Panc1 (cell line): ENCODE measurements around the gene SPTBN1. TPM values are rescaled to one million over a fixed set of nuclear protein-coding genes. Genes with fewer than 3 reads are reported as not detected.

ENCODE experiments used
- ATAC-seq: fragments of 200-7000 bp; cut with Tn5 transposase; 2 replicates; pipeline ENCODE4 v1.9.1; 2020; ENCODE audit warnings: mild to moderate bottlenecking, moderate library complexity
- BruUV-seq: library from RNA; stranded (reverse); fragments of 400-500 nt; replicated peaks from 2 replicates; lab custom pipeline; 2021; lab: Mats Ljungman, UMichigan
- CTCF ChIA-PET: fragments of 300-600 bp; sonication (Branson Sonifier 250); formaldehyde crosslinking; loops from one replicate; lab custom pipeline; 2022; ENCODE audit warnings: antibody characterized with exemption; lab: Charles Lee
- POLR2A ChIA-PET: fragments of 300-600 bp; sonication (Branson Sonifier 250); formaldehyde crosslinking; loops from one replicate; lab custom pipeline; 2022; ENCODE audit warnings: antibody characterized with exemption; lab: Charles Lee
- DNase-seq: peaks from one replicate; pipeline ENCODE4 v3.0.0-alpha.2; 2010; ENCODE audit warnings: low read depth, low spot score
- H3K27ac ChIP-seq: 2 replicates; pipeline ENCODE4 v1.5.1; 2011; ENCODE audit warnings: mild to moderate bottlenecking, low read length, inconsistent platforms
- H3K27me3 ChIP-seq: fragments of 200-500 bp; sonication (Bioruptor generic); 2 replicates; pipeline ENCODE4 v1.6.0; 2014; ENCODE audit warnings: low read length, inconsistent platforms; ENCODE audit not compliant: control insufficient read depth, insufficient read depth
- H3K36me3 ChIP-seq: fragments of 200-500 bp; sonication (Bioruptor generic); 2 replicates; pipeline ENCODE4 v1.5.1; 2014; ENCODE audit warnings: inconsistent platforms, mild to moderate bottlenecking, low read length, moderate library complexity; ENCODE audit not compliant: control insufficient read depth, insufficient read depth
- H3K4me1 ChIP-seq: 2 replicates; pipeline ENCODE4 v1.5.1; 2011; ENCODE audit warnings: inconsistent platforms, mild to moderate bottlenecking, low read length, moderate library complexity; ENCODE audit not compliant: control insufficient read depth, insufficient read depth
- H3K4me3 ChIP-seq, 2 experiments: 2 replicates each; pipeline ENCODE4 v1.5.1; 2011 to 2012; ENCODE audit warnings: low read depth in 2 of 2, low read length in 2 of 2, mild to moderate bottlenecking in 2 of 2, inconsistent platforms in 1 of 2, moderate library complexity in 1 of 2
- H3K9me3 ChIP-seq: fragments of 200-500 bp; sonication (Bioruptor generic); 2 replicates; pipeline ENCODE4 v1.5.1; 2014; ENCODE audit warnings: low read depth, mild to moderate bottlenecking, inconsistent platforms, low read length, moderate library complexity; ENCODE audit not compliant: control insufficient read depth, insufficient read depth
- POLR2AphosphoS5 ChIP-seq: IDR thresholded peaks from 2 replicates; pipeline ENCODE4 v1.6.1; 2012; ENCODE audit warnings: mild to moderate bottlenecking, low read depth, low read length, moderate library complexity
- SIN3A ChIP-seq: IDR thresholded peaks from 2 replicates; pipeline ENCODE4 v1.6.1; 2012; ENCODE audit warnings: low read depth, mild to moderate bottlenecking, low read length, moderate library complexity, borderline replicate concordance; ENCODE audit not compliant: insufficient read depth
- TCF7L2 ChIP-seq: IDR thresholded peaks from 2 replicates; pipeline ENCODE4 v1.6.1; 2011; ENCODE audit warnings: mild to moderate bottlenecking, low read depth, low read length, inconsistent platforms
- in situ Hi-C: cut with HindIII; loops from 2 replicates; pipeline ENCODE4 v1.10.0; 2016; ENCODE audit warnings: low sequenced_read_pairs, low pct_unique_long_range_greater_than_20kb
- intact Hi-C: fragments of 100-400 bp; cut with micrococcal nuclease; formaldehyde crosslinking; loops from one replicate; pipeline ENCODE4 v1.10.0; 2022; ENCODE audit not compliant: unreplicated experiment
- total RNA-seq: library from RNA; stranded (reverse); gene quantifications from one replicate; pipeline ENCODE4 v1.2.1, GENCODE V29; 2021; ENCODE audit not compliant: unreplicated experiment
- TF ChIP-seq, protein P1 (sequence below), 2 experiments: IDR thresholded peaks; 2 replicates each; pipeline ENCODE4 v1.6.1; 2011 to 2012; ENCODE audit warnings: low read depth in 2 of 2, control low read depth in 1 of 2, low read length in 1 of 2, mild to moderate bottlenecking in 1 of 2, moderate library complexity in 1 of 2; ENCODE audit not compliant: insufficient read depth in 1 of 2
- TF ChIP-seq, protein P2 (sequence below): fragments of 450-650 bp; IDR thresholded peaks from 2 replicates; pipeline ENCODE4 v1.5.1; 2017; ENCODE audit warnings: mild to moderate bottlenecking

SPTBN1 gene
- total RNA-seq, 1 experiment from 2014 or later = 169 TPM

DNA sequence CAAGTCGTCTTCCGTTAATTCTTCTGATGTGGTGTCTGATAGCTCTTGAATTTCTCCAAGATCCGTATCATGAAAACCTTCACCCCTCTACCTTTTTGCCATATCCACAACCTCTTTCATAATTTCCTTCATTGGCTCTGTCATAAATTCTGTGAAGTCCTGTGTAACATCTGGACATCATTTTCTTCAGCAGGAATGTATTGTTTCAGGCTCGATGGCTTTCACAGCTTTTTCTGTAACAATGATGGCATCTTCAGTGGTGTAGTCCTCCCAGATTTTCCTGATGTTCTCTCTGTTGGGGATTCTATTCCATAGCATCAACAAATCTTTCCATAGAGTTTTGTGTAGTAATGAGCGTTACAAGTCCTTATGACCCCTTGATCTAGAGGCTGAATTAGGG is 153.1 kb downstream of the SPTBN1 start:
- TF ChIP-seq TCF7L2 = no peak
- no peak for ATAC-seq
- intact Hi-C loops = no loop called here
- Histone ChIP-seq H3K27ac (no peak overlapping the region), H3K36me3 (no peaks in the 10 kb centered on the region), H3K4me1 (peaks cover 10% of the 10 kb centered on the region), H3K9me3 (no peaks in the 10 kb centered on the region), H3K4me3 (no peak overlapping the region), H3K27me3 (no peaks in the 10 kb centered on the region)
- in situ Hi-C loops = no loop called here
- ChIA-PET CTCF (no interaction called here), POLR2A (interaction anchor here (0.6 kb wide), 1 partner anchor 85 kb away, joined by 4 read pairs; no protein-coding TSS in a partner anchor)
- BruUV-seq = no TSS peak
- no peak for DNase-seq

DNA sequence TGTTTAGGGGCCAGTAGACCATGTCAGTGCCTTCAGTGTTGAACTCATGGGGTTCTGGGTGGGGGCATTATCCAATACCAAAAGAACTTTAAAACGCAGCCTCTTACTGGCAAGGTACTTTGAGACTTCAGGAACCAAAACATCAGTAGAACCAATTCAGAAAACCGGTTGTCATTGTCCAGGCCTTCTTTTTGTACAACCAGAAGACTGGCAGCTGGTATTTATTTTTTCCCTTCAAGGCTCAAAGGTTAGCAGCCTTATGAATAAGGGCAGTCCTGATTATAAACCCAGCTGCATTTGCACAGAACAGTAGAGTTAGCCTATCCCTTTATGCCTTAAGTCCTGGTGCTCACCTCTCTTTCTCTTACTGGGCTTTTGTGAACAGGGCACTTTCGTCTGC is 153.5 kb downstream of the SPTBN1 start:
- Histone ChIP-seq H3K27me3 (no peaks in the 10 kb centered on the region), H3K36me3 (no peaks in the 10 kb centered on the region), H3K27ac (no peak overlapping the region), H3K4me3 (no peak overlapping the region), H3K4me1 (peaks cover 10% of the 10 kb centered on the region), H3K9me3 (no peaks in the 10 kb centered on the region)
- in situ Hi-C loops (no loop called here), intact Hi-C loops (no loop called here)
- ChIA-PET CTCF (no interaction called here), POLR2A (no interaction called here)
- TF ChIP-seq, protein P1, sequence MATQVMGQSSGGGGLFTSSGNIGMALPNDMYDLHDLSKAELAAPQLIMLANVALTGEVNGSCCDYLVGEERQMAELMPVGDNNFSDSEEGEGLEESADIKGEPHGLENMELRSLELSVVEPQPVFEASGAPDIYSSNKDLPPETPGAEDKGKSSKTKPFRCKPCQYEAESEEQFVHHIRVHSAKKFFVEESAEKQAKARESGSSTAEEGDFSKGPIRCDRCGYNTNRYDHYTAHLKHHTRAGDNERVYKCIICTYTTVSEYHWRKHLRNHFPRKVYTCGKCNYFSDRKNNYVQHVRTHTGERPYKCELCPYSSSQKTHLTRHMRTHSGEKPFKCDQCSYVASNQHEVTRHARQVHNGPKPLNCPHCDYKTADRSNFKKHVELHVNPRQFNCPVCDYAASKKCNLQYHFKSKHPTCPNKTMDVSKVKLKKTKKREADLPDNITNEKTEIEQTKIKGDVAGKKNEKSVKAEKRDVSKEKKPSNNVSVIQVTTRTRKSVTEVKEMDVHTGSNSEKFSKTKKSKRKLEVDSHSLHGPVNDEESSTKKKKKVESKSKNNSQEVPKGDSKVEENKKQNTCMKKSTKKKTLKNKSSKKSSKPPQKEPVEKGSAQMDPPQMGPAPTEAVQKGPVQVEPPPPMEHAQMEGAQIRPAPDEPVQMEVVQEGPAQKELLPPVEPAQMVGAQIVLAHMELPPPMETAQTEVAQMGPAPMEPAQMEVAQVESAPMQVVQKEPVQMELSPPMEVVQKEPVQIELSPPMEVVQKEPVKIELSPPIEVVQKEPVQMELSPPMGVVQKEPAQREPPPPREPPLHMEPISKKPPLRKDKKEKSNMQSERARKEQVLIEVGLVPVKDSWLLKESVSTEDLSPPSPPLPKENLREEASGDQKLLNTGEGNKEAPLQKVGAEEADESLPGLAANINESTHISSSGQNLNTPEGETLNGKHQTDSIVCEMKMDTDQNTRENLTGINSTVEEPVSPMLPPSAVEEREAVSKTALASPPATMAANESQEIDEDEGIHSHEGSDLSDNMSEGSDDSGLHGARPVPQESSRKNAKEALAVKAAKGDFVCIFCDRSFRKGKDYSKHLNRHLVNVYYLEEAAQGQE (IDR thresholded peaks at IDR 0.05; ENCODE audit: insufficient read depth in 1 of 2, low read depth in 2 of 2, low read length in 1 of 2) = no peak
- TF ChIP-seq SIN3A (no peak), POLR2AphosphoS5 (no peak), TCF7L2 (no peak)
- TF ChIP-seq, protein P2, sequence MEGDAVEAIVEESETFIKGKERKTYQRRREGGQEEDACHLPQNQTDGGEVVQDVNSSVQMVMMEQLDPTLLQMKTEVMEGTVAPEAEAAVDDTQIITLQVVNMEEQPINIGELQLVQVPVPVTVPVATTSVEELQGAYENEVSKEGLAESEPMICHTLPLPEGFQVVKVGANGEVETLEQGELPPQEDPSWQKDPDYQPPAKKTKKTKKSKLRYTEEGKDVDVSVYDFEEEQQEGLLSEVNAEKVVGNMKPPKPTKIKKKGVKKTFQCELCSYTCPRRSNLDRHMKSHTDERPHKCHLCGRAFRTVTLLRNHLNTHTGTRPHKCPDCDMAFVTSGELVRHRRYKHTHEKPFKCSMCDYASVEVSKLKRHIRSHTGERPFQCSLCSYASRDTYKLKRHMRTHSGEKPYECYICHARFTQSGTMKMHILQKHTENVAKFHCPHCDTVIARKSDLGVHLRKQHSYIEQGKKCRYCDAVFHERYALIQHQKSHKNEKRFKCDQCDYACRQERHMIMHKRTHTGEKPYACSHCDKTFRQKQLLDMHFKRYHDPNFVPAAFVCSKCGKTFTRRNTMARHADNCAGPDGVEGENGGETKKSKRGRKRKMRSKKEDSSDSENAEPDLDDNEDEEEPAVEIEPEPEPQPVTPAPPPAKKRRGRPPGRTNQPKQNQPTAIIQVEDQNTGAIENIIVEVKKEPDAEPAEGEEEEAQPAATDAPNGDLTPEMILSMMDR = no peak
- DNase-seq = no peak
- no peak for ATAC-seq
- BruUV-seq = no TSS peak

DNA sequence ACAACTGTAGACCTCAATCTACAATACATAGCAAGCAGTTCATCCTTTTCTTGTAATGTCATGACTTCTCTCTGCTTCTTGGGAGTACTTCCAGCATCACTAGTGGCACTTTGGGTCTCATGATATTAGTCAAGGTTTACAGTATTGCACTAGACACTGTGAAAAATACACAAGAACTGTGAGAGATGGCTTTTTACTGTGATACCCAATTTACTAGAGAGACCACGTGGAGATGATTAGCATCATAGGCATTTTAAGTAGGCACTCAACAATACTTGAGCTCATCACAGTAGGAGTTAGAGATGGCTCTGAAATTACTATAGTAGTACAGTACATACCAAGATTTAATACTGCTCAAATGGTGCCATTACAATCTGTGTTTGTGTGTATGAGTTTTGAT is 154.6 kb downstream of the SPTBN1 start:
- ChIA-PET POLR2A (no interaction called here), CTCF (no interaction called here)
- Histone ChIP-seq H3K36me3 (0 out of 2 replicates have a peak, but pooled peaks cover 3% of the 10 kb centered on the region), H3K27ac (no peak overlapping the region), H3K4me1 (peaks cover 10% of the 10 kb centered on the region), H3K27me3 (no peaks in the 10 kb centered on the region), H3K9me3 (no peaks in the 10 kb centered on the region), H3K4me3 (no peak overlapping the region)
- ATAC-seq (no peak), DNase-seq (no peak)
- in situ Hi-C loops = no loop called here
- intact Hi-C loops = no loop called here
- no peak for TF ChIP-seq SIN3A
- no TSS peak for BruUV-seq
